ENCODE results near the gene PHLPP1. TPM values are rescaled to one million over a fixed set of nuclear protein-coding genes. Genes with fewer than 3 reads are reported as not detected.
"Not testable (repeated sequence)": the region's sequence is repeated elsewhere in the genome, so short reads cannot be mapped to it uniquely, and the experiment has no call there.

The PHLPP1 gene
- total and polyA plus RNA-seq, 4 experiments from 2014 or later: 0.36 to 7.8 (median 6.3) TPM; not detected in 1

GRCh38 chr18:62912885-62913284 lies 197.5 kb downstream of the PHLPP1 start:
- intact Hi-C loops (cut with micrococcal nuclease): no loop called here

GRCh38 chr18:62913824-62914223 lies 198.5 kb downstream of the PHLPP1 start:
- H3K4me1 Mint-ChIP-seq; DNase-seq; H3K4me3 Mint-ChIP-seq; H3K9me3 Mint-ChIP-seq; H3K36me3 Mint-ChIP-seq; H3K4me3 ChIP-seq (ENCODE audit: low read length in 2 of 2); POLR2A ChIA-PET (ENCODE audit: partially characterized antibody); intact Hi-C loops (cut with micrococcal nuclease); H3K4me1 ChIP-seq (ENCODE audit: insufficient read depth, low read length); CTCF ChIA-PET (ENCODE audit: partially characterized antibody); H3K27ac ChIP-seq (ENCODE audit: low read depth, low read length); H3K27me3 Mint-ChIP-seq; H3K27me3 ChIP-seq (ENCODE audit: insufficient read depth, low read length); H3K36me3 ChIP-seq (ENCODE audit: insufficient read depth, low read length); H3K9me3 ChIP-seq (ENCODE audit: control insufficient read depth in 1 of 2, low read length in 2 of 2); H3K27ac Mint-ChIP-seq: not testable (repeated sequence)

More at GRCh38 chr18:62912885-62913284, 197.5 kb downstream of the PHLPP1 start:
- Mint-ChIP-seq H3K4me3 (no peak overlapping the region), H3K27ac (peak overlapping the region in 1 of 7 donors; percentile 57), H3K27me3 (no peaks in the 10 kb centered on the region), H3K4me1 (no peaks in the 10 kb centered on the region), H3K9me3 (no peaks in the 10 kb centered on the region), H3K36me3 (peaks cover 0 to 8% of the 10 kb centered on the region in 2 donors)
- no peaks in the 10 kb centered on the region for H3K36me3 ChIP-seq (ENCODE audit: insufficient read depth, low read length)
- H3K27ac ChIP-seq (ENCODE audit: low read depth, low read length): no peak overlapping the region
- no peaks in the 10 kb centered on the region for H3K4me1 ChIP-seq (ENCODE audit: insufficient read depth, low read length)
- no peak overlapping the region for H3K4me3 ChIP-seq (ENCODE audit: low read length in 2 of 2)
- no peaks in the 10 kb centered on the region for H3K9me3 ChIP-seq (ENCODE audit: control insufficient read depth in 1 of 2, low read length in 2 of 2)
- ChIA-PET POLR2A (ENCODE audit: partially characterized antibody) (no interaction called here), CTCF (ENCODE audit: partially characterized antibody) (no interaction called here)
- no peaks in the 10 kb centered on the region for H3K27me3 ChIP-seq (ENCODE audit: insufficient read depth, low read length)
- DNase-seq: no peak

- Histone ChIP-seq H3K36me3 (ENCODE audit: insufficient read depth, low read length) (no peaks in the 10 kb centered on the region), H3K9me3 (ENCODE audit: control insufficient read depth in 1 of 2, low read length in 2 of 2) (no peaks in the 10 kb centered on the region), H3K4me3 (ENCODE audit: low read length in 2 of 2) (no peak overlapping the region), H3K4me1 (ENCODE audit: insufficient read depth, low read length) (no peaks in the 10 kb centered on the region), H3K27ac (ENCODE audit: low read depth, low read length) (no peak overlapping the region), H3K27me3 (ENCODE audit: insufficient read depth, low read length) (no peaks in the 10 kb centered on the region)
- CTCF ChIA-PET (ENCODE audit: partially characterized antibody): no interaction called here
- Mint-ChIP-seq H3K36me3 (peaks cover 6 to 9% of the 10 kb centered on the region in 2 donors), H3K9me3 (no peaks in the 10 kb centered on the region), H3K4me1 (no peaks in the 10 kb centered on the region), H3K27ac (no peak overlapping the region), H3K4me3 (no peak overlapping the region), H3K27me3 (no peaks in the 10 kb centered on the region)
- intact Hi-C loops (cut with micrococcal nuclease): no loop called here
- POLR2A ChIA-PET (ENCODE audit: partially characterized antibody): no interaction called here
- no peak for DNase-seq
These were observed 199.6 kb downstream of the PHLPP1 start for GRCh38 chr18:62914871-62915392.

GRCh38 chr18:62918361-62918760 lies 203.0 kb downstream of the PHLPP1 start:
- no peaks in the 10 kb centered on the region for H3K4me1 ChIP-seq (ENCODE audit: insufficient read depth, low read length)
- H3K27ac Mint-ChIP-seq: no peak overlapping the region
- H3K4me1 Mint-ChIP-seq: no peaks in the 10 kb centered on the region
- no peak overlapping the region for H3K4me3 ChIP-seq (ENCODE audit: low read length in 2 of 2)
- ChIA-PET CTCF (ENCODE audit: partially characterized antibody) (interaction anchor here (0.8 kb wide), 1 partner anchor 280 kb away, joined by 3 read pairs; no protein-coding TSS in a partner anchor), POLR2A (ENCODE audit: partially characterized antibody) (no interaction called here)
- intact Hi-C loops (cut with micrococcal nuclease): no loop called here
- peaks cover 13 to 32% of the 10 kb centered on the region in 2 donors for H3K36me3 Mint-ChIP-seq
- H3K27me3 Mint-ChIP-seq: no peaks in the 10 kb centered on the region
- no peak for DNase-seq
- no peaks in the 10 kb centered on the region for H3K9me3 Mint-ChIP-seq
- H3K4me3 Mint-ChIP-seq: no peak overlapping the region
- no peaks in the 10 kb centered on the region for H3K27me3 ChIP-seq (ENCODE audit: insufficient read depth, low read length)
- no peak overlapping the region for H3K27ac ChIP-seq (ENCODE audit: low read depth, low read length)
- no peaks in the 10 kb centered on the region for H3K36me3 ChIP-seq (ENCODE audit: insufficient read depth, low read length)
- no peaks in the 10 kb centered on the region for H3K9me3 ChIP-seq (ENCODE audit: control insufficient read depth in 1 of 2, low read length in 2 of 2)

- peaks cover 13 to 34% of the 10 kb centered on the region in 2 donors for H3K36me3 Mint-ChIP-seq
- intact Hi-C loops (cut with micrococcal nuclease): no loop called here
- no peak overlapping the region for H3K27ac Mint-ChIP-seq
- Histone ChIP-seq H3K36me3 (ENCODE audit: insufficient read depth, low read length) (no peaks in the 10 kb centered on the region), H3K27ac (ENCODE audit: low read depth, low read length) (no peak overlapping the region), H3K27me3 (ENCODE audit: insufficient read depth, low read length) (no peaks in the 10 kb centered on the region), H3K9me3 (ENCODE audit: control insufficient read depth in 1 of 2, low read length in 2 of 2) (no peaks in the 10 kb centered on the region), H3K4me3 (ENCODE audit: low read length in 2 of 2) (no peak overlapping the region), H3K4me1 (ENCODE audit: insufficient read depth, low read length) (no peaks in the 10 kb centered on the region)
- no peaks in the 10 kb centered on the region for H3K9me3 Mint-ChIP-seq
- ChIA-PET POLR2A (ENCODE audit: partially characterized antibody) (no interaction called here), CTCF (ENCODE audit: partially characterized antibody) (interaction anchor here (0.8 kb wide), 1 partner anchor 281 kb away, joined by 3 read pairs; no protein-coding TSS in a partner anchor)
- no peaks in the 10 kb centered on the region for H3K27me3 Mint-ChIP-seq
- no peak overlapping the region for H3K4me3 Mint-ChIP-seq
- H3K4me1 Mint-ChIP-seq: no peaks in the 10 kb centered on the region
- no peak for DNase-seq
These were observed 203.9 kb downstream of the PHLPP1 start for GRCh38 chr18:62919109-62919838.

- POLR2A ChIA-PET (ENCODE audit: partially characterized antibody): no interaction called here
- intact Hi-C loops (cut with micrococcal nuclease): no loop called here
These were observed 209.8 kb downstream of the PHLPP1 start for GRCh38 chr18:62925031-62925688.

GRCh38 chr18:62928326-62928725 lies 213.0 kb downstream of the PHLPP1 start:
- Histone ChIP-seq H3K4me3 (ENCODE audit: low read length in 2 of 2) (no peak overlapping the region), H3K9me3 (ENCODE audit: control insufficient read depth in 1 of 2, low read length in 2 of 2) (no peaks in the 10 kb centered on the region), H3K27me3 (ENCODE audit: insufficient read depth, low read length) (no peaks in the 10 kb centered on the region), H3K27ac (ENCODE audit: low read depth, low read length) (no peak overlapping the region), H3K4me1 (ENCODE audit: insufficient read depth, low read length) (no peaks in the 10 kb centered on the region), H3K36me3 (ENCODE audit: insufficient read depth, low read length) (no peaks in the 10 kb centered on the region)
- H3K27ac Mint-ChIP-seq: no peak overlapping the region
- peaks cover 0 to 31% (median 22%) of the 10 kb centered on the region in 8 donors for H3K9me3 Mint-ChIP-seq
- peaks cover 2 to 26% of the 10 kb centered on the region in 2 donors for H3K36me3 Mint-ChIP-seq
- H3K27me3 Mint-ChIP-seq: peaks cover 0 to 1% of the 10 kb centered on the region in 2 donors
- ChIA-PET POLR2A (ENCODE audit: partially characterized antibody) (no interaction called here), CTCF (ENCODE audit: partially characterized antibody) (no interaction called here)
- H3K4me1 Mint-ChIP-seq: no peaks in the 10 kb centered on the region
- intact Hi-C loops (cut with micrococcal nuclease): no loop called here
- DNase-seq: no peak
- H3K4me3 Mint-ChIP-seq: no peak overlapping the region

More at GRCh38 chr18:62925031-62925688, 209.8 kb downstream of the PHLPP1 start:
- CTCF ChIA-PET (ENCODE audit: partially characterized antibody): interaction anchor here (0.7 kb wide), 1 partner anchor 16 kb away, joined by 3 read pairs; no protein-coding TSS in a partner anchor
- Histone ChIP-seq H3K27me3 (ENCODE audit: insufficient read depth, low read length) (no peaks in the 10 kb centered on the region), H3K9me3 (ENCODE audit: control insufficient read depth in 1 of 2, low read length in 2 of 2) (no peaks in the 10 kb centered on the region), H3K4me3 (ENCODE audit: low read length in 2 of 2) (no peak overlapping the region), H3K4me1 (ENCODE audit: insufficient read depth, low read length) (no peaks in the 10 kb centered on the region), H3K27ac (ENCODE audit: low read depth, low read length) (no peak overlapping the region), H3K36me3 (ENCODE audit: insufficient read depth, low read length) (no peaks in the 10 kb centered on the region)
- Mint-ChIP-seq H3K4me3 (no peak overlapping the region), H3K9me3 (peaks cover 0 to 9% (median 1%) of the 10 kb centered on the region in 8 donors), H3K4me1 (no peaks in the 10 kb centered on the region), H3K36me3 (peaks cover 4 to 36% of the 10 kb centered on the region in 2 donors), H3K27ac (no peak overlapping the region), H3K27me3 (no peaks in the 10 kb centered on the region)
- DNase-seq: no peak
